ENCODE measurements around the gene PFKP. TPM values are rescaled to one million over a fixed set of nuclear protein-coding genes. Genes with fewer than 3 reads are reported as not detected.

Gene PFKP
- total RNA-seq, 4 donors from 2014 or later: 22.9 to 74.5 (median 43.8) TPM

DNA sequence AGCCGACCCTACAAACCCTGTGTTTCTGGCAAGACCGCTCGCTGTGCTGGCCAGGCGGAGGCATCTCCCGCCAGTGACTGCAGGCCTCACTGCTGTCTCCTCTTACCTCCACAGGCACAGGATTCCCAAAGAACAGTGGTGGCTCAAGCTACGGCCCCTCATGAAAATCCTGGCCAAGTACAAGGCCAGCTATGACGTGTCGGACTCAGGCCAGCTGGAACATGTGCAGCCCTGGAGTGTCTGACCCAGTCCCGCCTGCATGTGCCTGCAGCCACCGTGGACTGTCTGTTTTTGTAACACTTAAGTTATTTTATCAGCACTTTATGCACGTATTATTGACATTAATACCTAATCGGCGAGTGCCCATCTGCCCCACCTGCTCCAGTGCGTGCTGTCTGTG, 69.0 kb downstream of the PFKP start:
- Histone ChIP-seq H3K9me3 (no peaks in the 10 kb centered on the region), H3K4me1 (no peaks in the 10 kb centered on the region), H3K27ac (no peak overlapping the region), H3K36me3 (no peaks in the 10 kb centered on the region), H3K27me3 (no peaks in the 10 kb centered on the region), H3K4me3 (no peak overlapping the region)
- intact Hi-C loops (cut with DNase I; ENCODE audit: low total_unique reads): no loop called here
- peak in 1 of 2 donors; percentile 64 for DNase-seq
- no peak for TF ChIP-seq POLR2A (IDR thresholded peaks at IDR 0.05)

GRCh38 chr10:3136763-3137611, 69.6 kb downstream of the PFKP start:
- Histone ChIP-seq H3K4me3 (no peak overlapping the region), H3K9me3 (no peaks in the 10 kb centered on the region), H3K4me1 (no peaks in the 10 kb centered on the region), H3K27ac (peak overlapping the region; percentile 6 to 50), H3K36me3 (no peaks in the 10 kb centered on the region), H3K27me3 (no peaks in the 10 kb centered on the region)
- no peak for TF ChIP-seq POLR2A (IDR thresholded peaks at IDR 0.05)
- no peak for TF ChIP-seq CTCF (IDR thresholded peaks at IDR 0.05)
- intact Hi-C loops (cut with DNase I; ENCODE audit: low total_unique reads): no loop called here
- peak; percentile 72 for DNase-seq

- TF ChIP-seq POLR2A (IDR thresholded peaks at IDR 0.05): no peak
- no peak for TF ChIP-seq CTCF (IDR thresholded peaks at IDR 0.05)
- no peaks in the 10 kb centered on the region for H3K9me3 ChIP-seq
- H3K27ac ChIP-seq: peak overlapping the region in 1 of 2 donors; percentile 35
- H3K4me3 ChIP-seq: no peak overlapping the region
- intact Hi-C loops (cut with DNase I; ENCODE audit: low total_unique reads): no loop called here
- no peak for DNase-seq
- H3K27me3 ChIP-seq: no peaks in the 10 kb centered on the region
- H3K36me3 ChIP-seq: no peaks in the 10 kb centered on the region
- no peaks in the 10 kb centered on the region for H3K4me1 ChIP-seq
Measured at GRCh38 chr10:3137958-3138726, 70.8 kb downstream of the PFKP start.

DNA sequence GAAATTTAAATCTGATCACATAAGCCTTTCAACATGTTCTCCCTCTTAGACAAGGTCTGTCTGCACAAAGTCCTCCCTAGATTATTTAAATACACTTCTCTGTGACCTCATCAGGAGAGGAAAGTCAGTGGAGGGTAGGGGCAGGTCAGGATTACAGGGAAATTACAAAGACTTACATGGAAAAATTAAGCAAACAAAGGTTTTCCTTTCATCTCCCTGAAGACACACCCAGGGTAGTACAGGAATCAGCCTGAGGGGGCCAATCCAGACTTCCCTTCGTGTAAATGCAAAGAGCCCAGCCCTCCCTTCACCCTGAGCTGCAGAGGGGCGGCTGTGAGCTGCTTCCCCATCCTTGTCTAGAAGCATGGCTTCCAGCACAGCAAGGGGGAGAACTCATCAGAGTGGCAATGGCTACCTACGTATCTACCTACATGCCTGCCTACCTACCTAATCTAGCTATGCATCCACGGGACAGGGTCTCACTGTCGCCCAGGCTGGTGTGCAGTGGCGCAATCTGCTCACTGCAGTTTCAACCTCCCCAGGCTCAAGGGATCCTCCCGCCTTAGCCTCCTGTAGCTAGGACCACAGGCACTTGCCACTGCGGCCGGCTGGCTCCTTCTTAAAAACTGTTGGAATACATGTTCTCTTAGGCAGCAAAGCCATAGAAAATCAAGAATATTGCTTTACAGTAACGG, 72.0 kb downstream of the PFKP start:
- H3K36me3 ChIP-seq: no peaks in the 10 kb centered on the region
- no peak for TF ChIP-seq CTCF (IDR thresholded peaks at IDR 0.05)
- TF ChIP-seq POLR2A (IDR thresholded peaks at IDR 0.05): no peak
- H3K27ac ChIP-seq: no peak overlapping the region
- intact Hi-C loops (cut with DNase I; ENCODE audit: low total_unique reads): no loop called here
- no peaks in the 10 kb centered on the region for H3K4me1 ChIP-seq
- no peaks in the 10 kb centered on the region for H3K27me3 ChIP-seq
- DNase-seq: no peak
- no peaks in the 10 kb centered on the region for H3K9me3 ChIP-seq
- no peak overlapping the region for H3K4me3 ChIP-seq

GRCh38 chr10:3140280-3140679, 72.9 kb downstream of the PFKP start:
- no peaks in the 10 kb centered on the region for H3K4me1 ChIP-seq
- H3K36me3 ChIP-seq: no peaks in the 10 kb centered on the region
- no peak overlapping the region for H3K4me3 ChIP-seq
- H3K9me3 ChIP-seq: no peaks in the 10 kb centered on the region
- intact Hi-C loops (cut with DNase I; ENCODE audit: low total_unique reads): no loop called here
- no peak overlapping the region for H3K27ac ChIP-seq
- TF ChIP-seq POLR2A (IDR thresholded peaks at IDR 0.05): no peak
- TF ChIP-seq CTCF (IDR thresholded peaks at IDR 0.05): no peak
- no peaks in the 10 kb centered on the region for H3K27me3 ChIP-seq
- DNase-seq: no peak
